ENCODE results near the gene CRBN.

The CRBN gene

DNA sequence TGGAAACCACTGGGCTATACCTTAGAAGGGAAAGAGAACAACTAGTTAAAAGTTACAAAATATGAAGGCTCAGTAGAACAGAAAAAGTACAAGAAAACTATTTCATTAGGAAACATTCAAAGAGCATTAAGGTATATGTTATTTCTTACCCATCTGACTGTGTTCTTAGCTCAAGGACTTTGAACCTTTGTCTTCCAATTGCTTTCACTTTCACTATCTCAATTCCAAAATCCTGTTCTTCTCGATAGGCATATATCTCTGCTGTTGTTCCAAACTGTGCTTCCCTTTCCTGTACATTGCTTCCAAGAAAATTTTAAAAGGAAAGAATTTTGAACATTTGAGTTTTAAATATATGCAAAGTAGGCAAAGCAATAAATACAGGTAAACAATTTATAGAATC, 6.9 kb downstream of the CRBN start:
- DNase-seq (ENCODE audit: low read depth, low spot score) = no peak

- DNase-seq (ENCODE audit: low read depth, low spot score) = peak; percentile 10
Observed at GRCh38 chr3:3170998-3171397, 8.5 kb downstream of the CRBN start.

GRCh38 chr3:3165650-3166049, 13.8 kb downstream of the CRBN start:
- DNase-seq (ENCODE audit: low read depth, low spot score) = no peak

GRCh38 chr3:3165241-3165640, 14.2 kb downstream of the CRBN start:
- DNase-seq (ENCODE audit: low read depth, low spot score) = no peak

DNA sequence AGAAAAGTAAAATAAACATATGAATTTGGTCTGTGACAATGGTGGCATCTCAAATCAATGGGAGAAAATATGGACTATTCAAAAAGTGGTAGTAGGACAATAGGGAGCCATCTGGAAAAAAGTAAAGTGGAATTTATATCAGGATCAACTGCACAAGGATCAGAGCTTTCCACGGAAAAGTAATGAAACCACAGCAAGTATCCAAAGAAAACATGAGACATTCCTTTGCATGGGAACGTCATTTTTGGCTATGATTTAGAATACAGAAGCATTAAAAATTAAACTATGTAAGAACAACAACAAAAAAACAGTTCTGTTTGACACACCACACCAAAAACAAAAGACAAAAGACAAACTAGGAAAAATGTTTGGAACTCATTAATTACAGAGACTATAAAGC, 18.7 kb downstream of the CRBN start:
- DNase-seq (ENCODE audit: low read depth, low spot score) = no peak

DNA sequence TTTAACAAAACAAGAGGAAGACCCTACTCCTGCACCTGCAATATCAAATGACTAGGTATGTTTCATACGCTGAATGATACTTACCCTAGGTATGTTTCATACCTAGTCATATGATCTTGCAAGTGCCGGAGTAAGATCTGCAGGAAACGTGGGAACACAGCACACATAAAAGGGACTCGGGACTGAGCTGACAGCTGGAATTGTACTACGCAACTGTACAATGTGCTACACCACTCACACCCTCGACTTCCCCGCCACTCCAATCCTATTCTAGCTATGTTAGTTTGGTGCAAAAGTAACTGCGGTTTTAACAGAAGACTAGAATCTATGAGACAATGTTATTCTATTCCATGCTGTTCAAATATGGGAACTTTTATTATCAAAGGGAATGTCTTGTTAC, 22.0 kb downstream of the CRBN start:
- DNase-seq (ENCODE audit: low read depth, low spot score) = no peak

DNA sequence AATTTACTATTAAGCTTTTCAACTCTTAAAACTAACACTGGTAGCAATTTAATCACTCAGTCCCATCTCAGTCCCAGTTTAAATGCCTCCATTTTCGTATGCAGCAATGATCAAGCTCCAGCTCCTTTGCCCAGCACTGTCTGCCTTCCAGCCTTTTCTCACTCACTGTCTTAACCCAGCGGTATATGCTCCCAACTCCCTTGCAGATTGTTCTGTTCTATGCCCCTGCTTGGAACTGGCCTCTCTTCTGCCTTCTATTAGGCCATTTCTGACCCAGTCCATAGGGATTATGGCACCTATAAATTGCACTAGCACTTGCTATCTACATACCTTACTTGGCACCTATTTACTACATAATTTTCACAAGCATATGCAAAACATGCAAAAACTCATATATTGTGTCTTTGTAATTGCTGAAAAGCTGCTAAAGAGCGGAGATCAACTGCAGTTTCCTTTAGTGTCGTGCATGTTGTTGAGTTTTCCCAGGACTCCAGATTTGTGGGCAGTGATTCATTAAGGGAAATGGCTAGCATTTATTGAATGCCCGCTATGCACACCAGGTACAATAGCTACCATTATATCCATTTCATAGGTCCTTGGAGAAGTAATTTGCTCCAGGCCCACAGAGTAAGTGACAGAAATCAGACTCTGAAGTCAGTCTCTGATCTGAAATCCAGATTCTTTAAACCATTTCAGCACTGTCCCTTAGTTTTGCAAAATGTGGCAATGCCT, 24.4 kb downstream of the CRBN start:
- no peak for DNase-seq (ENCODE audit: low read depth, low spot score)

DNA sequence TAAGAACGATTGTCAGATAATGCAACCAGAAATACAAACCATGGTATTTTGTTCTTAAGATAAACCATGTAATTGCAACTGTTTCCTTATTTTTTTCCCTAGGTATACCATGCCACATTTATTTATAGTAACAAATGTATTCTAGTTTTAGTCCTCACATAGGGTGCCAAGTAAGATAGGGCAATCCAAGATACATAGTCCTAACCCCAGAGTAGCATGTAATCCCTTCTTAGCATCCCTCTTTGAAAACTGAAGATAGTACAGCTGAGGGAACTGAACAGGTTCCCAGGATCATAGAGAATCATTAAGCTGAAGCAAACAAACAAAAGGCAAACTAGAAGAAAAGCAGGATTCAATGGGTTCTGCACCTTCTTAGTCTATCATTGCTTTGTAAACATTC, 28.0 kb downstream of the CRBN start:
- DNase-seq (ENCODE audit: low read depth, low spot score) = no peak

DNA sequence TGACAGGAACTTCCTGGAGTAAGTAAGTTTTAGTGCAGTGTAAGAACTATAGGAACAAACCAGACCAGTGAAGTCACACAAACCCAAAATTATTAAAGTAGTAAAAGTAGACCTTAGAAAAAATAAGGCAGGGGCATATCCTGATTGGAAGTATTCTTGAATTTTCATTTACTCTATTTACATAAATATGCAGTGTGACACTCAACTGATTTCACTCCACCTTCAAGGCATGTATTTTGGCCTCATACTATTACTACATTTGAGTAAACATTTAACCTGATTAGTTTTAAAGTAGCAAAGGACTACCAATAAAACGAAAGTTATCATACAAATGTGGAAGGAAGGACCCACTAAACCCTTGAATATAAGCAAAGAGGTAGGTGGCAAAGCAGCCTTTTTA, 29.9 kb downstream of the CRBN start:
- DNase-seq (ENCODE audit: low read depth, low spot score) = no peak

GRCh38 chr3:3145831-3146230, 33.7 kb downstream of the CRBN start:
- no peak for DNase-seq (ENCODE audit: low read depth, low spot score)

- no peak for DNase-seq (ENCODE audit: low read depth, low spot score)
Observed at GRCh38 chr3:3141939-3142338, 37.6 kb downstream of the CRBN start.

GRCh38 chr3:3137526-3137925, 42.0 kb downstream of the CRBN start:
- DNase-seq (ENCODE audit: low read depth, low spot score) = no peak

GRCh38 chr3:3134750-3135448, 44.6 kb downstream of the CRBN start:
- DNase-seq (ENCODE audit: low read depth, low spot score) = no peak

- no peak for DNase-seq (ENCODE audit: low read depth, low spot score)
Observed at GRCh38 chr3:3133500-3133899, 46.0 kb downstream of the CRBN start.

DNA sequence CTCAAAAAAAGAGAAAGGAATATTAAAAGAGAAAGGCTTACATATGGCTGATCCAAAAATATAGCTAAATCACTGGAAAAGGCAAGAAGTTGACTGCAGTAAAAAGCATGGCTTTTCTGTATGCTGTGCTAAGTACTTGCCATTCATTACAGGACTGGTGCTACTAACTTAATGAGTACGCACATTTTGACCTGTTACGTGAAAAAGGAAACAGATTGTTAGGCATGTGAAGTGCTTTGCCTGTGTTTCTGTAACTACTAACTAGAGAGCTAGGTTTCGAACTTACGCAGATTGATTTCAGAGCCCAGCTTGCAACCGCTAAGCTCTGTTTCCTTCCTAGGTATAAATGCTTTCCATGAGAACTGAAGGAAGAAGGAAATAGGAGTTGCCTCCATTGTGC, 49.9 kb downstream of the CRBN start:
- DNase-seq (ENCODE audit: low read depth, low spot score) = no peak

DNA sequence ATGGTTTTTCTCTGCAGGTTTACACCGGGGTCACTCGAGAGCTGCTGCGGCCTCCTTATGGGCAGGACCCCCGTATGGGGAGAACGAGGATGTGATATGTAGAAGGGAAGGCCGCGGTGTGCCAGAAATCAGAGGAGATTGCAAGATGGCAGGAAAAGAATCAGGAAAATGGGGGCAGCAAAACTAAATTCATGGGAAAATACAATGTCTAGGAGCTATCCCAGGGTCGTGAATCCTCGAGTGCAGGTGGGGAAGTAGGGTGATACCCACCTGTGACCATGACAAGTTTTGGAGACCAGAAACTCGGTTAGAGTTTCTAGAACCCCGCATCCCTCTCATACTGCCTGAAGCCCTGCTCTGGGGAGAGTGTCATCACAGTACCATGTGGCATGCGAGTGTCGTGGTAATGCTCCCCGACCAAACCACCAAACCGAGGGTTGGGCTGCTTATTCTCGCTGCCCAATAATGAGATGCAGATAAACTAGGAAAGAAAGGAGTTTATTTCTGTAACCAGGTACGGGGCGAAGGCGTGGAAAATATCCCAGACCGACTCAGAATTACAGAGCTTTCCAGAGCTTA, 52.0 kb downstream of the CRBN start:
- DNase-seq (ENCODE audit: low read depth, low spot score) = no peak

DNA sequence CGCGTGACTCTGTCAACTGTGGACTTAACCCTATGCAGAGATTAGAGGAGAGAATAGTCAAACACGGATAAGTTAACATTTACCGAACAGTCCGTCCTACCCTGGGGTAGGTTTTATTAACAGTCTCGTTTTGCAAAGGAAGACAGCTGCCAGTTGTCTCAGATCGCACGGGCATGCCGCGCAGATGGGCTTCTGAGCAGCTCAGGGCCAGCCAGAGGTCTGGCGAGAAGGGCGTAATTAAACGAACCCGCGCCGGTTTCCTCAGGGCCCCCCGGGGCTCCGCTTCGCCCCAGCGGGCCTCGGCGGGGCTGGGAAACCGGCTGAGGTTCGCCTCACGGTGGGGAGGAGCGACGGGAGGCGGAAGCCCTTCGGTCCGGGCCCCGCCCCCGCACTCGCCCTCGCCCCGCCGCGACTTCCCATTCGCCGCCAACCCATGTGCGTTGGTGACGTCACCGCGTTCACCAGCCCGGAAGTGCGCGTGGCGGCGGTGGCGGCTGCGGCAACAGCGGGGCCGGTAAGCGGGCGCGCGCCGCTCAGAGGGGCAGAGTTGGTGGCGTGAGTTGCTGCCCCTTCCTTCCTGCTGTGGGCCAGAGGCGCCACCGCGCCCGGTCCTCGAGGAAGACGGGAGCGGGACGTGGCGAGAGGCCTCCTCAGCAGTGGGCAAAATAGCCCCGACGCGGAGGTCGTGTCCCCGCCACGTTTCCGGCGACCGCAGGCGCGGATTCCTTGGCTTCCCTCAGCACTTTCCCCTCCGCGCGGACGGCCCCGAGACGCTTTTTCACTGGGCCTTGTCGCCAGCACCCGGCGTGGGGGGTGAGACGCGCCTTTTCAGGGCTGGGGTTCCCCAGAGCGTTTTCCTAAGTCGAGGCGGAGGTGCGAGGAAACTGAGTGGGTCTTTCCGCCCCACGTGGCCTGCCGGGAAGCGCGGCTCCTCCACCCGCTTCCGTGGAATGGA, 52.7 kb downstream of the CRBN start, which contains the start of gene TRNT1:
Gene TRNT1, plus strand, starts transcription at position 464 of the 955 bp plus-strand sequence. CDS start 2,101 bp downstream, outside the sequence.
- DNase-seq (ENCODE audit: low read depth, low spot score) = peak; percentile 61

DNA sequence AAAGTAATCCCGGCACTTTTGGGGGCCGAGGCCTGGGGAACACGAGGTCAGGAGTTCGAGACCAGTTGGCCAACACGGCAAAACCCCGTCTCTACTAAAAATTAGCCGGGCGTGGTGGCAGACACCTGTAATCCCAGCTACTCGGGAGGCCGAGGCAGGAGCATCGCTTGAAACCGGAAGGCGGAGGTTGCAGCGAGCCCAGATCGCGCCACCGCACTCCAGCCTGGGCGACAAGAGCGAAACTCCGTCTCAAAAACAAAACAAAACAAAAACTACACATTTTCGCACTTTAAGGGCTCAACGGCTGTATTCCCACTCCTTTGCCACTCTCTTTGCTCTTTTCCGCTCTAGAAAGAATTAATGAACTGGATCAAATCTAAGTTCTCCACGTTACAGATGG, 53.5 kb downstream of the CRBN start:
- no peak for DNase-seq (ENCODE audit: low read depth, low spot score)

- DNase-seq (ENCODE audit: low read depth, low spot score) = no peak
Observed at GRCh38 chr3:3119393-3119851, 60.1 kb downstream of the CRBN start.

- no peak for DNase-seq (ENCODE audit: low read depth, low spot score)
Observed at GRCh38 chr3:3117651-3118050, 61.8 kb downstream of the CRBN start.

DNA sequence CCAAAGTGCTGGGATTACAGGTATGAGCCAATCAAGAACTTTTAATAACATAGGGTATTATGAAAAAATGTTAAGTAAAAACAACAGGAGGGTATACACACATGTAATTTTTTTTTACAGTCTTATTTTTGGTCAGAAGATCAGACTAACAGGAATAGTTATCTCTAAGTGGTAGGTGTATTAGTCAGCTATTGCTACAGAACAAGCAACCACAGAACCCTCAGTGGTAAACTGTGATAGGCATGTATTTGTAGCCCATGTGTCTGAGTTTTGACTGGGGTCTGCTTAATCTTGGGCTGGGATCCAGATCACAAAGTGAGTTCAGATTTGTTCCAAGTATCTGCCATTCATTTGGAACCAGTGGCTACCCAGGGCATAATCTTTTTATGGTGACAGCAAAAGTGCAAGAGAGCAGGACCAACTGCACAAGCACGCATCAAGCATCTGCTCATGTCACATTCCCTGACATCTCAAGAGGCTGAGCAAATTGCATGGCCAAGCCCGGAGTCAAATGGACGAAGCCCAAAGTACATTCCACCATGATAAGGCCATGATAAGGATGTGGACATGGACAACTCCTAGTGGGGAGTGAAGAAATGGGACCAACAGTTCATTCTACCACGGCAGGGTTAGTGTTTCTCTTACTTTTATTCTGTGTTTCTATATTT, 66.3 kb downstream of the CRBN start:
- no peak for DNase-seq (ENCODE audit: low read depth, low spot score)
